GM12878 (cell line): ENCODE results near the gene PLEKHN1. TPM values are rescaled to one million over a fixed set of nuclear protein-coding genes. Genes with fewer than 3 reads are reported as not detected.

Experiments
- ATAC-seq: fragments of 200-7000 bp; cut with Tn5 transposase; 3 replicates; pipeline ENCODE4 v1.9.1; 2020; ENCODE audit warnings: mild to moderate bottlenecking, moderate library complexity
- BruUV-seq: library from RNA; stranded (reverse); fragments of 400-500 nt; replicated peaks from 2 replicates; lab custom pipeline; 2021; lab: Mats Ljungman, UMichigan
- CTCF ChIA-PET: fragments of 300-600 bp; sonication (Branson Sonifier 250); formaldehyde crosslinking; extraction: SDS; loops from one replicate; lab custom pipeline; 2021; ENCODE audit warnings: inconsistent platforms; lab: Yijun Ruan, JAX
- POLR2A ChIA-PET: fragments of 350-600 bp; formaldehyde crosslinking; extraction: SDS; loops from one replicate; lab custom pipeline; 2021; ENCODE audit warnings: inconsistent platforms; lab: Charles Lee
- RAD21 ChIA-PET: fragments of 300-600 bp; sonication (Branson Sonifier 250); formaldehyde crosslinking; loops from one replicate; lab custom pipeline; 2023; ENCODE audit warnings: antibody characterized with exemption; ENCODE audit not compliant: unreplicated experiment; lab: Charles Lee
- SMC1A ChIA-PET: fragments of 300-600 bp; sonication (Branson Sonifier 250); formaldehyde crosslinking; loops from one replicate; lab custom pipeline; 2023; ENCODE audit not compliant: unreplicated experiment, uncharacterized antibody; lab: Charles Lee
- DNase-seq: peaks from one replicate; pipeline ENCODE4 v3.0.0-alpha.2; 2011; ENCODE audit warnings: low read depth, low spot score
- FAIRE-seq: peaks from 3 replicates; lab custom pipeline; 2011; peaks lifted over from hg19 to GRCh38; lab: Jason Lieb, UNC
- H2AFZ ChIP-seq: 2 replicates; pipeline ENCODE4 v1.6.0; 2011; ENCODE audit warnings: low read depth, low read length, control low read depth; ENCODE audit not compliant: control insufficient read depth
- H3K27ac ChIP-seq: 2 replicates; pipeline ENCODE4 v1.5.1; 2011; ENCODE audit warnings: control low read depth; ENCODE audit not compliant: control insufficient read depth, insufficient read depth
- H3K27me3 ChIP-seq, 2 experiments: replicated peaks in 1 of 2; 2 replicates each; pipeline versions ENCODE4 v1.6.0 to v1.6.1; 2011; ENCODE audit warnings: low read length in 1 of 2; ENCODE audit not compliant: control insufficient read depth in 2 of 2, insufficient read depth in 2 of 2
- H3K36me3 ChIP-seq, 2 experiments: 2 replicates each; pipeline ENCODE4 v1.5.1; 2011; ENCODE audit warnings: low read length in 1 of 2; ENCODE audit not compliant: control insufficient read depth in 2 of 2, insufficient read depth in 2 of 2
- H3K4me1 ChIP-seq: 2 replicates; pipeline ENCODE4 v1.6.1; 2011; ENCODE audit warnings: mild to moderate bottlenecking, low read length, moderate library complexity, mixed read lengths; ENCODE audit not compliant: control insufficient read depth, insufficient read depth
- H3K4me2 ChIP-seq: 2 replicates; pipeline ENCODE4 v1.6.0; 2011; ENCODE audit warnings: control low read depth; ENCODE audit not compliant: control insufficient read depth, insufficient read depth
- H3K4me3 ChIP-seq: fragments of 200-600 bp; sonication (generic); 2 replicates; pipeline ENCODE4 v1.5.1; 2016
- H3K79me2 ChIP-seq: 2 replicates; pipeline ENCODE4 v1.6.0; 2011; ENCODE audit warnings: low read length; ENCODE audit not compliant: control insufficient read depth, insufficient read depth
- H3K9ac ChIP-seq: 2 replicates; pipeline ENCODE4 v1.8.0; 2011; ENCODE audit warnings: low read length, control low read depth, mixed read lengths; ENCODE audit not compliant: control insufficient read depth, insufficient read depth
- H3K9me3 ChIP-seq: replicated peaks from 3 replicates; pipeline ENCODE4 v1.5.1; 2011; ENCODE audit warnings: mild to moderate bottlenecking, low read length; ENCODE audit not compliant: control insufficient read depth, insufficient read depth
- H4K20me1 ChIP-seq: 2 replicates; pipeline ENCODE4 v1.6.0; 2011; ENCODE audit not compliant: control insufficient read depth, insufficient read depth
- BACH1 ChIP-seq: fragments of 450-650 bp; IDR thresholded peaks from 2 replicates; pipeline ENCODE4 v1.6.1; 2017; ENCODE audit warnings: mild to moderate bottlenecking, borderline replicate concordance
- EZH2 ChIP-seq: IDR thresholded peaks from 2 replicates; pipeline ENCODE4 v1.6.1; 2012; ENCODE audit warnings: low read depth, mild to moderate bottlenecking, control low read depth, inconsistent platforms, low read length, borderline replicate concordance; ENCODE audit not compliant: control insufficient read depth
- MEF2B ChIP-seq: fragments of 450-650 bp; IDR thresholded peaks from 2 replicates; pipeline ENCODE4 v1.6.1; 2018; ENCODE audit warnings: mild to moderate bottlenecking, moderate library complexity; ENCODE audit not compliant: partially characterized antibody, poor library complexity, severe bottlenecking
- MYB ChIP-seq: fragments of 150-350 bp; IDR thresholded peaks from 2 replicates; pipeline ENCODE4 v1.6.1; 2014; ENCODE audit warnings: mild to moderate bottlenecking, low read depth, low read length, borderline replicate concordance
- NFYA ChIP-seq: IDR thresholded peaks from 2 replicates; pipeline ENCODE4 v1.6.1; 2011; ENCODE audit warnings: low read depth, mild to moderate bottlenecking, low read length, improper control_type of control experiment, borderline replicate concordance
- NFYB ChIP-seq: IDR thresholded peaks from 2 replicates; pipeline ENCODE4 v1.6.1; 2011; ENCODE audit warnings: low read depth, mild to moderate bottlenecking, low read length, improper control_type of control experiment, moderate library complexity; ENCODE audit not compliant: insufficient read depth
- NR2F1 ChIP-seq: fragments of 450-650 bp; conservative IDR thresholded peaks from 2 replicates; pipeline ENCODE4 v1.6.1; 2017; ENCODE audit warnings: mild to moderate bottlenecking
- RELA ChIP-seq: fragments of 450-650 bp; IDR thresholded peaks from 2 replicates; pipeline ENCODE4 v1.8.0; 2014; ENCODE audit warnings: borderline replicate concordance; ENCODE audit not compliant: partially characterized antibody
- SMAD1 ChIP-seq: fragments of 450-650 bp; IDR thresholded peaks from 2 replicates; pipeline ENCODE4 v1.6.1; 2018; ENCODE audit warnings: mild to moderate bottlenecking, low read depth; ENCODE audit not compliant: partially characterized antibody
- STAT1 ChIP-seq: fragments of 450-650 bp; conservative IDR thresholded peaks from 2 replicates; pipeline ENCODE4 v1.6.1; 2014; ENCODE audit warnings: antibody characterized with exemption, mild to moderate bottlenecking
- SUZ12 ChIP-seq: fragments of 200-600 bp; sonication (generic); IDR thresholded peaks from one replicate; pipeline ENCODE4 v1.6.1; 2018; ENCODE audit warnings: antibody characterized with exemption, mild to moderate bottlenecking; ENCODE audit not compliant: unreplicated experiment
- WGBS: methylation state at CpG from one replicate; pipeline ENCODE4 v1.1.6; 2016; ENCODE audit warnings: low lambda C conversion rate; ENCODE audit not compliant: insufficient replicate concordance, insufficient coverage; ENCODE audit errors: missing lambda C conversion rate; 5-methylcytosine and 5-hydroxymethylcytosine counted together
- in situ Hi-C: fragments of 300-500 bp; cut with MboI; formaldehyde crosslinking; loops from 9 replicates; pipeline ENCODE4 v1.14.3; 2018; ENCODE audit warnings: mixed read lengths
- intact Hi-C: fragments of 100-400 bp; cut with micrococcal nuclease; formaldehyde crosslinking; loops from one replicate; pipeline ENCODE4 v1.14.2; 2022; ENCODE audit not compliant: unreplicated experiment
- polyA plus RNA-seq, 11 experiments: library from polyadenylated mRNA; depleted of rRNA in 4 of 11; unstranded in 6 of 11; stranded (reverse) in 5 of 11; fragments of >200 nt; fragmentation: Nextera tagmentation in 4 of 11; fragmentation: Illumina TruSeq in 1 of 11; extraction: Ambion mirVana in 4 of 11; extraction: Trizol in 1 of 11; gene quantifications; 1 replicate in 1 of 11; 2 replicates in 10 of 11; pipeline versions ENCODE4 v1.2.1 to v1.2.3, GENCODE V29; 2011 to 2016; ENCODE audit warnings: inconsistent platforms in 2 of 11, missing spikeins in 2 of 11, low read depth in 1 of 11
- total RNA-seq, 4 experiments: library from RNA; depleted of rRNA in 3 of 4; stranded (reverse); fragments of >200 nt in 3 of 4; fragmentation: Illumina TruSeq in 1 of 4; extraction: Trizol in 1 of 4; gene quantifications; 2 replicates each; pipeline versions ENCODE4 v1.2.1 to v1.2.3, GENCODE V29; 2013 to 2021

The PLEKHN1 gene
- total and polyA plus RNA-seq, 10 of the 15 experiments (the other 5 are each of a cell fraction or from before 2014, with no cell fraction given): 0.04 to 0.26 (median 0.18) TPM; not detected in 6

DNA sequence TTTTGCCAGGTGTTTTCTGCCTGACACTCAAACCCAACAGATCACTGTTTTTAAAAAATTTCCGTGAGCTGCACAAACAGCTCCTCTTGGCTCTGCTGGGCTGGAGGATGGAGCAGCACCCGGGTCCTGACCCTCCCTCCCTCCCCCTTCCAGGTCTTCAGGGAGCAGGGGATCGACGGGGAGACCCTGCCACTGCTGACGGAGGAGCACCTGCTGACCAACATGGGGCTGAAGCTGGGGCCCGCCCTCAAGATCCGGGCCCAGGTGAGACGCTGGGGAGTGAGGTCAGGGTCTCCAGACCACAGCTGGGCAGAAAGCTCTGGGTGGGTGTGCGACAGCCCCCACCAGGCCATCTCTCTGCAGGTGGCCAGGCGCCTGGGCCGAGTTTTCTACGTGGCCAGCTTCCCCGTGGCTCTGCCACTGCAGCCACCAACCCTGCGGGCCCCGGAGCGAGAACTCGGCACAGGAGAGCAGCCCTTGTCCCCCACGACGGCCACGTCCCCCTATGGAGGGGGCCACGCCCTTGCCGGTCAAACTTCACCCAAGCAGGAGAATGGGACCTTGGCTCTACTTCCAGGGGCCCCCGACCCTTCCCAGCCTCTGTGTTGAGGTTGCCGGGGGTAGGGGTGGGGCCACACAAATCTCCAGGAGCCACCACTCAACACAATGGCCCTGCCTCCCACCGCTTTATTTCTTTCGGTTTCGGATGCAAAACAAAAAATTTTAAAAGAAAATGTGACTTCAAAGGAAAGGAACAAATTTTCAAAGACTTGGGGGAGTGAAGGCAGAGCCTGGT, 22.5 kb upstream of the PLEKHN1 start:
- ATAC-seq: no peak
- no peak for TF ChIP-seq BACH1
- no peak for TF ChIP-seq NFYA
- TF ChIP-seq SMAD1: no peak
- TF ChIP-seq MEF2B: no peak
- TF ChIP-seq NR2F1: no peak
- TF ChIP-seq EZH2: no peak
- TF ChIP-seq RELA: no peak
- TF ChIP-seq STAT1: no peak
- no peak for TF ChIP-seq MYB
- TF ChIP-seq NFYB: no peak
- TF ChIP-seq SUZ12: no peak
- TF ChIP-seq, all 136 proteins: peak for 0
- H3K4me1 ChIP-seq: peaks cover 7% of the 10 kb centered on the region; the same call in 1 of the 2 replicates
- in situ Hi-C loops: no loop called here
- CTCF ChIA-PET: no interaction called here
- H3K27ac ChIP-seq: no peak overlapping the region
- H3K4me3 ChIP-seq: no peak overlapping the region
- POLR2A ChIA-PET: interaction anchor here (0.6 to 1.3 kb wide), 2 partner anchors 29 to 39 kb away, joined by 3 to 5 read pairs; no protein-coding TSS in a partner anchor
- H3K79me2 ChIP-seq: no peaks in the 10 kb centered on the region
- peaks cover 6 to 8% of the 10 kb centered on the region in 2 experiments for H3K27me3 ChIP-seq
- peaks cover 5 to 11% of the 10 kb centered on the region in 2 experiments; a peak in 3 of 4 replicates for H3K36me3 ChIP-seq
- SMC1A ChIA-PET: no interaction called here
- H3K4me2 ChIP-seq: no peak overlapping the region
- H4K20me1 ChIP-seq: no peaks in the 10 kb centered on the region
- FAIRE-seq (no peak), DNase-seq (no peak)
- BruUV-seq: no TSS peak
- WGBS: 89% methylated on average over 27 of the region's 27 CpGs
- H3K9ac ChIP-seq: no peak overlapping the region
- intact Hi-C loops: loop anchor here (5.0 kb wide), 1 partner anchor 36 kb away; no protein-coding TSS in a partner anchor
- no peaks in the 10 kb centered on the region for H3K9me3 ChIP-seq
- no peak overlapping the region for H2AFZ ChIP-seq
- RAD21 ChIA-PET: no interaction called here
